Stimulated activated naive CD8-positive, alpha-beta T cell treated with anti-CD3 and anti-CD28 coated beads, Interleukin-15, Interleukin-2, amounts not matched to agents 100 U/mL and 50 U/mL, for 24 hours (primary cell): Measurements from ENCODE around the gene ZRANB1.

Experiments
- ATAC-seq: fragments of 150-1000 bp; cut with Tn5 transposase; one replicate; pipeline ENCODE4 v1.10.0; 2021
- DNase-seq: peaks from one replicate; pipeline ENCODE4 v3.0.0; 2021

ZRANB1 gene

GRCh38 chr10:124994573-124995473 lies 52.9 kb downstream of the ZRANB1 start:
- no peak for DNase-seq
- ATAC-seq, result no peak

- DNase-seq, result no peak
Measured at GRCh38 chr10:124995605-124996004, 53.7 kb downstream of the ZRANB1 start.

GRCh38 chr10:124996127-124996853 lies 54.4 kb downstream of the ZRANB1 start:
- ATAC-seq (no peak), DNase-seq (no peak)

More at GRCh38 chr10:124995605-124996004, 53.7 kb downstream of the ZRANB1 start:
- no peak for ATAC-seq

- ATAC-seq, result no peak
- DNase-seq, result no peak
Measured at GRCh38 chr10:124996854-124997215, 54.9 kb downstream of the ZRANB1 start.

- DNase-seq, result no peak
- ATAC-seq, result no peak
Measured at GRCh38 chr10:124997306-124997705, 55.4 kb downstream of the ZRANB1 start.

- DNase-seq, result no peak
- no peak for ATAC-seq
Measured at GRCh38 chr10:124997771-124998623, 56.1 kb downstream of the ZRANB1 start.

- ATAC-seq (no peak), DNase-seq (no peak)
Measured at GRCh38 chr10:124998624-124999291, 56.8 kb downstream of the ZRANB1 start.

- no peak for ATAC-seq
- DNase-seq, result no peak
Measured at GRCh38 chr10:124999433-125000365, 57.8 kb downstream of the ZRANB1 start.

GRCh38 chr10:125000366-125001312 lies 58.7 kb downstream of the ZRANB1 start:
- DNase-seq (no peak), ATAC-seq (no peak)

- ATAC-seq (no peak), DNase-seq (no peak)
Measured at GRCh38 chr10:125001313-125002046, 59.6 kb downstream of the ZRANB1 start.

GRCh38 chr10:125002047-125002422 lies 60.1 kb downstream of the ZRANB1 start:
- DNase-seq (no peak), ATAC-seq (no peak)

- ATAC-seq (no peak), DNase-seq (no peak)
Measured at GRCh38 chr10:125002423-125003145, 60.7 kb downstream of the ZRANB1 start.

- DNase-seq (no peak), ATAC-seq (no peak)
Measured at GRCh38 chr10:125003146-125003900, 61.4 kb downstream of the ZRANB1 start.

GRCh38 chr10:125003901-125004467 lies 62.1 kb downstream of the ZRANB1 start:
- DNase-seq, result no peak
- no peak for ATAC-seq

- no peak for DNase-seq
- ATAC-seq, result no peak
Measured at GRCh38 chr10:125004571-125005311, 62.8 kb downstream of the ZRANB1 start.
